ENCODE data around the gene SAMD9L. TPM values are rescaled to one million over a fixed set of nuclear protein-coding genes. Genes with fewer than 3 reads are reported as not detected.

Gene SAMD9L
- total RNA-seq (2012; rRNA removed) = 4.1 and 6.4 TPM in 2 replicates
- 1.2 and 1.9 TPM in 2 replicates for polyA plus RNA-seq (2012; rRNA removed)
- polyA plus RNA-seq (2012; cell fraction: cytosol; rRNA removed) = 0.10 and 0.27 TPM in 2 replicates
- 0.36 and 4.8 TPM in 2 replicates for polyA plus RNA-seq (2012; cell fraction: nucleus; rRNA removed; ENCODE audit: low replicate concordance)
- Bru-seq, nascent RNA = percentile 53 among the genes with signal in this experiment
- percentile 64 among the genes with signal in this experiment for BruChase-seq, experiment 1, labeled RNA remaining after a 6-hour chase
- percentile 68 among the genes with signal in this experiment for BruChase-seq, experiment 2, labeled RNA remaining after a 2-hour chase
- long read RNA-seq, full-length matches to known transcripts = 2 of 4 reads
- long read RNA-seq, partial matches to known transcripts = 0 of 4 reads
- long read RNA-seq, other reads (novel, unspliced or antisense) = 2 of 4 reads

- H3K18ac ChIP-seq (ENCODE audit: low read depth, low read length) = peak within 1 kb of the TSS; percentile 93; the same call in 1 of the 2 replicates
- peak; percentile 28 for DNase-seq
- H2BK15ac ChIP-seq (ENCODE audit: low read depth, low read length) = peak within 1 kb of the TSS; percentile 30; the same call in 2 of the 3 replicates
- H2AK9ac ChIP-seq (replicated peaks; ENCODE audit: low read depth, low read length, poor library complexity) = no peak within 1 kb of the TSS
- H3K9me3 ChIP-seq (ENCODE audit: control insufficient read depth, insufficient read depth, low read length) = no peaks in the 10 kb centered on the region
- H3K79me1 ChIP-seq (ENCODE audit: low read depth in 1 of 2, low read length in 2 of 2) = 0 out of 4 replicates have a peak, but pooled peaks cover 0 to 5% of the 10 kb centered on the region in 2 experiments
- peak within 1 kb of the TSS; percentile 81 for H3K14ac ChIP-seq (replicated peaks; ENCODE audit: low read depth, low read length)
- H3K27ac ChIP-seq (ENCODE audit: insufficient read depth, low read length) = peak within 1 kb of the TSS; percentile 14; the same call in 1 of the 2 replicates
- in situ Hi-C loops (cut with MboI; ENCODE audit: low sequenced_read_pairs) = no loop called here
- no peaks in the 10 kb centered on the region for H4K20me1 ChIP-seq (ENCODE audit: insufficient read depth, low read length)
- peak within 1 kb of the TSS; percentile 46 for H3K4me3 ChIP-seq (ENCODE audit: insufficient read depth, low read depth, low read length)
- WGBS, 2 experiments (ENCODE audit: extremely low coverage in 2 of 2, insufficient read length in 1 of 2) = no CpG with 5 or more reads among the region's 2 CpGs
- H3K4ac ChIP-seq (ENCODE audit: low read depth, low read length) = peak within 1 kb of the TSS; percentile 31; the same call in 1 of the 2 replicates
- intact Hi-C loops (cut with micrococcal nuclease) = no loop called here
- H3K4me2 ChIP-seq (ENCODE audit: low read depth, low read length) = peak within 1 kb of the TSS; percentile 99
- H4K5ac ChIP-seq (ENCODE audit: low read depth, low read length) = peak within 1 kb of the TSS; percentile 94
- POLR2A ChIA-PET (ENCODE audit: unreplicated experiment) = no interaction called here
- peak within 1 kb of the TSS; percentile 46 to 85; a peak in 3 of 4 replicates for H4K8ac ChIP-seq (ENCODE audit: low read depth in 2 of 2, low read length in 2 of 2)
- H2AFZ ChIP-seq (replicated peaks; ENCODE audit: low read length, poor library complexity) = peak within 1 kb of the TSS; percentile 80
- peak within 1 kb of the TSS; percentile 67 for H3K9ac ChIP-seq (ENCODE audit: low read depth, low read length)
- H2BK120ac ChIP-seq (ENCODE audit: low read depth, low read length) = peak within 1 kb of the TSS; percentile 65
- no TSS peak for BruUV-seq (replicated peaks)
- peak within 1 kb of the TSS; percentile 72 for H2BK20ac ChIP-seq (ENCODE audit: low read depth, low read length)
- TF ChIP-seq SMC3 (IDR thresholded peaks at IDR 0.05; ENCODE audit: low read depth, low read length) (no peak), NFE2L2 (IDR thresholded peaks at IDR 0.05; ENCODE audit: low read depth, low read length) (no peak), MXI1 (IDR thresholded peaks at IDR 0.05; ENCODE audit: borderline replicate concordance, low read depth, low read length) (no peak), BHLHE40 (IDR thresholded peaks at IDR 0.05; ENCODE audit: low read depth, low read length) (no peak), RCOR1 (IDR thresholded peaks at IDR 0.05; ENCODE audit: insufficient replicate concordance, low read length) (no peak), RFX5 (IDR thresholded peaks at IDR 0.05; ENCODE audit: low read depth, low read length) (no peak), FOS (IDR thresholded peaks at IDR 0.05; ENCODE audit: low read depth, low read length) (no peak)
- H2AK5ac ChIP-seq (ENCODE audit: low read depth, low read length) = no peak within 1 kb of the TSS
- dilution Hi-C loops (cut with HindIII; ENCODE audit: low sequenced_read_pairs, unreplicated experiment) = no loop called here
- H3K4me1 ChIP-seq (ENCODE audit: control insufficient read depth, insufficient read depth, low read length) = peaks cover 7% of the 10 kb centered on the region; the same call in 1 of the 2 replicates
- CTCF ChIA-PET = no interaction called here
- peak within 1 kb of the TSS; percentile 61 for H2BK5ac ChIP-seq (ENCODE audit: low read depth, low read length, poor library complexity, severe bottlenecking)
- H4K91ac ChIP-seq (ENCODE audit: insufficient read depth, low read depth, low read length) = peak within 1 kb of the TSS; percentile 44; the same call in 1 of the 2 replicates
- peak; percentile 49 for ATAC-seq (ENCODE audit: low read depth)
- H3K56ac ChIP-seq (ENCODE audit: extremely low read depth, insufficient read depth, low read length) = peak within 1 kb of the TSS; percentile 66; the same call in 1 of the 2 replicates
- peak within 1 kb of the TSS; percentile 61; the same call in 1 of the 2 replicates for H3K23ac ChIP-seq (ENCODE audit: low read depth, low read length)
- H3K27me3 ChIP-seq (ENCODE audit: control insufficient read depth, insufficient read depth, low read length) = no peaks in the 10 kb centered on the region
- H3K9me1 ChIP-seq (ENCODE audit: insufficient read depth, low read length) = no peaks in the 10 kb centered on the region
- H3K36me3 ChIP-seq (ENCODE audit: control insufficient read depth, insufficient read depth, low read length) = peaks cover 1% of the 10 kb centered on the region; the same call in 1 of the 2 replicates
These were observed at the start of gene SAMD9L for GRCh38 chr7:93148144-93148543. Gene SAMD9L, minus strand, starts transcription at chr7:93148385. Its CDS starts 12,414 bp downstream, at chr7:93135971.

Measured in IMR-90 (cell line).